Stimulated activated CD4-positive, alpha-beta T cell treated with anti-CD3 and anti-CD28 coated beads, Interleukin-15, amount 100 ng/mL, for 48 hours (primary cell): ENCODE measurements around the gene REV3L.
"Not testable (repeated sequence)": the region's sequence is repeated elsewhere in the genome, so short reads cannot be mapped to it uniquely, and the experiment has no call there.

Experiments
- DNase-seq, 2 donors: peaks; one replicate each; pipeline ENCODE4 v3.0.0-alpha.2; 2020; ENCODE audit warnings: low read depth in 2 of 2

The REV3L gene

DNA sequence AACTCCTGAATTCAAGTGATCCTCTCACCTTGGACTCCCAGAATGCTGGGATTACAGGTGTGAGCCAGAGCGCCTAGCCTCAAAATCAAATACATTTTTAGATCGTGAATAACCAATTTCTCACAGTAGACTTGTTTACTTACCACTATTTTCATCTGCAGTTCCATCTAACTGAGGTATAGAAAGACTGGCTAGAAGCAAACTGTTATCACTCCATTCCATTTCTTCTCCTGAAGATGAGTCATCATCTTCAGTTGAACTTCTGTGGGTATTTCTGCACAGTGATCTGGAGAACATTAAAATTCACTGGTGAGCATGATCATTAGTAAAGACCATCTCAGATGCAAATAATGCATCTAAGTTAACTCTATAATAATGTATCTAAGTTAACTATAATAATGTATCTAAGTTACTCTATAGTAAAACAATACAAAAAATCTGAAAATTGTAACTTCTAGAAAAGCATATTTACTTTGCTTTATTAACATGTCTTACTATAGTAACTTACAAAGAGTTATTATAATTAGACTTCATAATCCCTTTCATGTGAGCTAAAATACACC is 105.4 kb downstream of the REV3L start:
- DNase-seq: no peak

- no peak for DNase-seq
Observed at GRCh38 chr6:111367393-111368088, 115.5 kb downstream of the REV3L start.

- DNase-seq: no peak
Observed at GRCh38 chr6:111361648-111362047, 121.4 kb downstream of the REV3L start.

GRCh38 chr6:111358454-111358853 is 124.6 kb downstream of the REV3L start:
- DNase-seq: no peak

DNA sequence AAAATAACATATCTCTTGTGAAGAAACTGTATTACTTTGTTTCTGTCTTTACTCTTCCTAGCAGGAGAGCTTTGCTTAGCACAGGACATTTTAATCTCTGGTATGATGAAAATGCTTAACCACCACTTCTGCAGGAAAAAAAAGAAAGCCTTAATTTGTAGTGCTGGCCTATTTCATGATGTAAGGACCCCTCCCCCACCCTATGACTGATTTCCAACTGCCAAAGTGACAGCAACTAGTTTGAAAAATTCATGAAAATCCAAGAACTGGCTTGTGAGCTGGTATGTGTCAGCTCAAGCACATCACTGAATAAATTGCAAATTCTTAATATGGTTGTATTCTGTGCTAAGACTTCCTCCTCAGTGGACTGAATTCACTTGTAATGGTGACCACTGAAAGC is 125.3 kb downstream of the REV3L start:
- DNase-seq: no peak

DNA sequence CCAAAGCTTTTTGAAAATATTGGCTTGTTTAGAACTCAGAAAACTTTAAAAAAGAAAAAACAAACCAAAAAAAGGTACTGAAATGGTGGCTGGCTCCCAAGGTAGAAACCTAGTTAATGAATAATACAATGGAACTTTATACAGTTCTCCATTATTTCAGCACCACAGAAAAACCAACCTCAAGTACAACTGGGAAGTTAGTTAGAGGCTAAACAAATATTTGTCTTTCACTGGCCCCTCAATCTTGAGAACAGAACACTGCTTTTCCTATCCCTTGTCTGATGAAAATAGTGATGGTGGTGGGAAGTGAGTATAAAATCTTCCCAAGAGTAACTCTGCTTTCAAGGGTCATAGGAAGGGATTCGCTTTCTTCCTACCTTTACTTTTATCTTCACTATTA is 126.5 kb downstream of the REV3L start:
- DNase-seq: no peak

- no peak for DNase-seq
Observed at GRCh38 chr6:111354758-111355555, 128.1 kb downstream of the REV3L start.

GRCh38 chr6:111353912-111354462 is 129.0 kb downstream of the REV3L start:
- no peak for DNase-seq

DNA sequence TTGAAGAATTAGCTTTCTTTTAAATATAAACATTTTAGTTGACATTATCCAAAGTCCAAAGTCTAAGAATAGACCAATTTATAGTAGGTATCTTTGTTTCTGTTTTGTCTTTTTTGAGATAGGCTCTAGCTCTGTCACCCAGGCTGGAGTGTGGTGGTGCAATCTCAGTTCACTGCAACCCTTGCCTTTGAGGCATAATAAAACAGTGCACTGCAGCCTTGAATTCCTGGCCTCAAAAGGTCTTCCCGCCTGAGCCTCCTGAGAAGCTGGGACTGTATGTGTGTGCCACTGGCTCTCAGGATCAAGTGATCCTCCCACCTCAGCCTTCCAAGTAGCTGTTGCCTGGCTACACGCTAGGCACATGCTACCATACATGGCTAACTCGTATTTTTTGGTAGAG is 135.4 kb downstream of the REV3L start:
- no peak for DNase-seq

DNA sequence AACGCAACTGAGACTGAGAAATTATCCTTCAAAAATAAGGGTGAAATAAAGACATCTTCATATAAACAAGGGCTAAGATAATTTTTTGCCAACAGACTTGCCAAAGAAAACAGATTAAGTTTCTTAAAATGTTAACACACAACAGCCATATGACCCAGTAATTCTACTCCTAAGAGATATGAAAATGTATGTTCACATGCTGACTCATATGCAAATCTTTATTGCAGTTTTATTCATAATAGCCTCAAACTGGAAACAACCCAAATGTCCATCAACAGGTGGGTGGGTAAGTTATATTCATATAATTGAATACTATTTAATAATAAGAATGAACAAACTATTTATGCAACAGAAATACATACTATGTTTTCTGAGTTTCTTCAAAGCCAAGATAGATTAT is 140.1 kb downstream of the REV3L start:
- DNase-seq: no peak

DNA sequence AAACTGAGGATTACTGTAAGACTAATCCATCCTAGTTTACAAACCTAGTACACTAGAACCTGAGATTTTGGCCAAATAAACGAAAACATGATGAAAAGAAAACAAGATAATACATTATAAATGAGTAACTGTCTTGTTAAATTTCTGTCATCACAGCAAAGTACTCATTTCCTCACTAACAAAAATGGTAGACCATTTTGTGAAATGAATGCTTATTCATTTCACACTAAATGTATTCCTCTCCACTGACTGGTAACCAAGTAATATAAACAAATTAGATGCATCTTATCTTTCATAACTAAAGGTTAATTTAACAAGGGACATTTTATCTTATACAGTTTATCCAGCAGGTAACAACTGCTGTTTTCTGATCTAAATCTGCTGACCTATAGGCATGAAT is 143.7 kb downstream of the REV3L start:
- DNase-seq: no peak

- DNase-seq: no peak
Observed at GRCh38 chr6:111338843-111339242, 144.2 kb downstream of the REV3L start.

DNA sequence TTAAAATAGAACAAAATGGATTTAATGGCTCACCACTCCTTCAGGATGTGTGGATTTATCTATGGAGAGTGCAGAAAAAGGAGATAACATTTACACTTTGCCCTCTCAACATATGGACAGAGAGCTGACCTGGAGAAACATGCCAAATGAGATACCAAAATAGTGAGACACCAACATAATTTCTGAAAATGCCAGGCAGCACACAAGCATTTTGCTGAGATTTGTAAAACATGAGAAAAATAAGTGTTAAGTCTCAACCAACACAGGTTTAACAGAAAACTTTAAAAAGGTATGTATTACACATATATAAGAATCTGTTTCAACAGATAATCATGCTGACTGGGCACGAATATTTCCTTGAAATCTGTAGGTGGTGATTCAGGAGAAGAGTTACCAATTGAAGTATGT is 145.2 kb downstream of the REV3L start:
- DNase-seq: no peak

DNA sequence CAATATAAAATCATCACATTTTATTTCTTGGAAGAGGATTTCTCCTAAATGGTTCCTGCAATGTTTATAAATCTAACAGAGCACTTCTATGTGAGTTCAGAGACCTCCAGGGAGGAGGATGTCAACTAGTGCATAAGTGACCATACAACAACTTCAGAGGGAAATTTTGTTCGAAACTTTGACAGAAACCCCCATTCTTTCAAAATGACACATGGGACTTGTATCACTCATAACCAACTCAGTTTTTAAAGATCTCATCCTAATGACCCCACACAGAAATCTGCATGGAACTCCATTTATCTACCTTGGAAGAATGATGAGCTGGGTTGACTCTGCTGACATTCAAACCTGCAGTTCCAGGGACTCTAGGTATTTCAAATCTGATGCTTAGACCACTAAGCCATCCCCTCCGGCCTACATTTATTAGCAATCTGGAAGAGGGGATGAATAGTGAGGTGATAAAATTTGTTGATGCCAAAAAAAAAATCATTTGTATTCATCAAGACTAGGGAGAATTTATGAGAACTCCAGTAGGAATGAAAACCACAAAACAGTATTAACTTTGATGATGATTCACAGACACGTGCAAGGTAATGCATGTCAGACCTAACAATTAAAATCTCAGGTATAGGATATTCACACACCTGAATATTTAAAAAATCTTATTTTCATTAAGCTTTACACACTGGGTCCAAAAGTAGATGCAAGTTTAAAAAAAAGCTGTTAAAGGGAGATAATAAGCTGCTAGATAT is 153.0 kb downstream of the REV3L start:
- no peak for DNase-seq

- no peak for DNase-seq
Observed at GRCh38 chr6:111326563-111326962, 156.5 kb downstream of the REV3L start.

DNA sequence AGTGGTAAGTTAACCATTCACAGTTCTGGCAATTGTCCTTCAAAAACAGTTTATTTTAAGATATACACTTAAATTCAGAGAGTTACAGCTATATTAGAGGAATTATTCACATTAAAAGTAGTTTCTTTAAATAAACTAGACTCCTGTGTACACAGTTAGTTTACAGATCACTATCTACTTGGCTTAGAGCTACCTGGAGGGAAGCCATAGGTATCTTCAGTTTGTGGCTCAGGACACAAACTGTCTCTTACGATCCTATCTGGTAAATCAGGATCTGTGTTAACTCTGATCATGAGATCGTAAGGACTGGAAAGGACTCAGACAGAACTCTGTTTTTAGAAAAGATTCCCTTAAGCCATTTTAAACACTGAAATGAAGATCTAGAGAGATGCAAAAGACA is 160.9 kb downstream of the REV3L start:
- no peak for DNase-seq

DNA sequence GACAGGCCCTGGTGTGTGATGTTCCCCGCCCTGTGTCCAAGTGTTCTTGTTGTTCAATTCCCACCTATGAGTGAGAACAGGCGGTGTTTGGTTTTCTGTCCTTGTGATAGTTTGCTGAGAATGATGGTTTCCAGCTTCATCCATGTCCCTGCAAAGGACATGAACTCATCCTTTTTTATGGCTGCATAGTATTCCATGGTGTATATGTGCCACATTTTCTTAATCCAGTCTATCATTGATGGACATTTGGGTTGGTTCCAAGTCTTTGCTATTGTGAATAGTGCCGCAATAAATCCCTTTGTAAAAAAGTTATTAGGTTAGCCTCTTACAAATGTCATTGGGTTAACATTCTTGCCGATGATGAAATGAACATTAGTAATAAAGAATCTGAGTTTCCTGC is 175.1 kb downstream of the REV3L start:
- not testable (repeated sequence) for DNase-seq

- no peak for DNase-seq
Observed at GRCh38 chr6:111307275-111307858, 175.7 kb downstream of the REV3L start.

GRCh38 chr6:111306104-111306888 is 176.7 kb downstream of the REV3L start:
- no peak for DNase-seq

GRCh38 chr6:111301946-111302345 is 181.1 kb downstream of the REV3L start:
- no peak for DNase-seq
